NT2/D1 (cell line): ENCODE results near the gene CADPS2.

Experiments
- SUZ12 ChIP-seq: IDR thresholded peaks from 2 replicates; pipeline ENCODE4 v1.6.1; 2011; ENCODE audit not compliant: insufficient read length, insufficient read depth; ENCODE audit errors: extremely low read depth
- YY1 ChIP-seq: IDR thresholded peaks from 2 replicates; pipeline ENCODE4 v1.6.1; 2011; ENCODE audit not compliant: insufficient read length, insufficient read depth
- ZNF274 ChIP-seq: IDR thresholded peaks from 2 replicates; pipeline ENCODE4 v1.6.1; 2011; ENCODE audit warnings: mild to moderate bottlenecking, low read depth, low read length

GRCh38 chr7:122290476-122290875 is 595.8 kb downstream of the CADPS2 start:
- TF ChIP-seq SUZ12: no peak
- no peak for TF ChIP-seq YY1
- TF ChIP-seq ZNF274: no peak
